Measurements from ENCODE around the gene XBP1.

Gene XBP1

DNA sequence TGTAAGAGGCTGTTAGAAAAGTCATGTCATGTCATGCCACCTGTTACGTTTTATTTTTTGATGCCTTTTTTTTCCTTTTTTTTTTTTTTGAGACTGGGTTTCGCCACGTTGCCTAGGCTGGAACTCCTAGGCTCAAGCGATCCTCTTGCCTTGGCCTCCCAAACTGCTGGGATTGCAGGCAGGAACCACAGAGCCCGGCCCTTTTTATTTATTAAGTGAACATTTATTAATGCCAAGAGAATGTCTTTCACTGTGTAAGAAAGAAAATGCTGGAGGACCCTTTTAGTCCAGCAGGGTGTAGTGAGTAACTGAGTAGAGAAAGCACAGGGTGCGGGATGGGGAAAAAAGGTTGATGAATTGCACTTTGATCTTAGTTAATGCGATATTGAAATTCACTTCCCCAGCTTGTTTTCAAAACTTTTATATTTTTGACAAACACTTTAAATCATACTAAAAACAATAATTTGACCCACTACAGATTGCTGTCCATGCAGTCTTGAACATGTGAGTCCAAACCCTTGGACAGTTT, 2.3 kb upstream of the XBP1 start:
- TF ChIP-seq ZNF274 (IDR thresholded peaks at IDR 0.05; ENCODE audit: low read depth, low read length), result no peak
- peak overlapping the region; percentile 98; the same call in 1 of the 2 replicates for H3K4me3 ChIP-seq (ENCODE audit: low read length)

DNA sequence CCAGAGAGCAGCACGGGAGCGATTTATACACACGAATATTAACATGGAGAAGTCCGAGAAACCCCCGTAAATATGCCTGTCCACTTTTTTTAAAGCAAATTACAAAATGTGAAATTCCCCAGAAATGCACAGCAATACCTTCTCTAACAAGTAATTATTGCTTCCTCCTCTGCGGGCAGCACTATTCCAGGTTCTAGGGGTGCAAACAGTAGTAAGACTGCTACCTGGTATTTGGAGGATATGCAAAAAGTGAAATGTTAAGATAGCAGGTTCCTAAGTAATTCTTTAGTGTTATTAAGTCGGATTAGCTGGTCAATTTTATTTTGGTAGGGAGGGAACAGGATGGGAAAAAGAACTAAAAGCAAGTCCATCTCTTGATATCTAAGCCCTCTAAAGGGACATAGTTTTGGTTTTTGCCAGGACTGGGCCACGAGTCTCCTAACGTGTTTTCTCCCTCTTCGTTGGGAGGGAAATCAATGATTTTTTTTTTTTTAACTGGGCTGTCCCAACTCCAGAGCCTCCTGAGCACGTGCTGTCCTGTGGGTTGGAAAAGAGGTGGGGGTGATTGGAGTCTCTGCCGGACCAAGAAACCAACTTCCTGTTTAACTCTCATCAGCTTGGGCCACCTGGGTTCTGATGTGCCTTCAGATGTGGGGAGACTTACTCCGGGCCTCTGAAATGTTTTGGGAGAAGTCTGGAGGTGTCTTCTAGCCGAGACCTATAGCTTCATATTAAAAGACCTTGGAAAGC, 1.7 kb upstream of the XBP1 start:
- H3K4me3 ChIP-seq (ENCODE audit: low read length), result peak overlapping the region; percentile 98; the same call in 1 of the 2 replicates

DNA sequence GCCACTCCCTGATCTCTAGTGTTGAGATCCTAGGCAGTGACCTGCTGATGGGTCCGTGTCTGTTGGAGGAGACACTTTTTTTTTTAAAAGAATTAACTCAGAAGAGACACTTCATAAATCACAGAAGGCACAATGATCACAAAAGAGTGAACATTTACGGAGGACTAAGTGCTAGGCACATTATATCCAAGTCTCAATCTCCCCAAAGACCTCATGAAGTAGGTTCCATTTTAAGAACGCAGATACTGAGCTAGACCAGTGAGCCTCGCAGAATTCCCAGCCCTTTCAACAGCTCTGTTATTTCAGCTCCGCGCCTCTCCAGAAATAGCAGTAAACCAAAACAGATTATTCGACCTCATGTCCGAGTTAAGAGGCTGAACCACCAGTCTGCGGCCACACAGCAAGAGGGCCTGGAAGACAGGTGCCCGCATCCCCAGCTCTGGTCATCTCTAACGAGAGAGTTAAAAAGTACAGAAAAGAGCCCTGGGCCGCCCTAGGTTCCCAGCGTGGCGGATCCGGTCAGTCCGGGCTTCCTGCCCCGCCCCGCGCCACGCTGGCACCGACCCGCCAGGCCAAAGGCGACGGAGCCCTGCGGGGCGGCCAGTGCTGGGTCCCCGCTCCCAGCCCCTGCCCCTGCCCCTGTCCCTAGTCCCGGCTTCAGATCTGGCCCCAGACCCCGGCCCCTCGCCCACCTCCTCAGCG, 612 bp downstream of the XBP1 start:
- TF ChIP-seq ZNF274 (IDR thresholded peaks at IDR 0.05; ENCODE audit: low read depth, low read length), result no peak
- peak overlapping the region; percentile 98 for H3K4me3 ChIP-seq (ENCODE audit: low read length)

More for the DNA sequence above, 1.7 kb upstream of the XBP1 start:
- no peak for TF ChIP-seq ZNF274 (IDR thresholded peaks at IDR 0.05; ENCODE audit: low read depth, low read length)

DNA sequence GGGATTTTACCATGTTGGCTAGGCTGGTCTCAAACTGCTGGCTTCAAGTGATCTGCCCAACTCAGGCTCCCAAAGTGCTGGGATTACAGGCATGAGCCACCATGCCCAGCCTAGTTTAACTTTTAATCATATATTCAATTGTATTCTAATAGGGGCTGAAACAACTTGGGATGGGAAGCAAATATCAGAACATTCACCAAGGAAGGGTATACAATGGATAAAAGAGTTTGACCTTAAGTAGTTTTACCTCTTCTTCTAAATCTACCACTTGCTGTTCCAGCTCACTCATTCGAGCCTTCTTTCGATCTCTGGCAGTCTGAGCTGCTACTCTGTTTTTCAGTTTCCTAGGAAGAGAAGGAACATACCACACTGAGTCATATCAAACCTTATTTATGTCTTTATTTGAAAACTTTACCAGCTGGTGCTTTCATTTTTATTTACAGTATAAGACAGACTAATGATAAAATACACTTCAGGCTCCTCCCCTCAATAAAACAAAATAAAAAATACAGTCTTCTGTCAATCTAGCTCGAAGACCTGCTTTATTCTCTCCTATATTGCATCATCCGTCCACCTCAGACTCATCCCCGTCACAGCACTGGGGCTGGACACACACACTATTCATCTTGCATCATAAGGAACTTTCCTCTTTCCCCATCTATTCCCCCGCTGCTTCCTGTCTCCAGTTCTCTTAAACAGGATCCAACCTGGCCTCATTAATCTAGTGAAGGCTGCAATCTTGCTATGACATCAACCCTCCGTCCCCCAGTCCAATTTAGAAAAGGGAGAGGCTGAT, 1.4 kb downstream of the XBP1 start:
- no peak for TF ChIP-seq ZNF274 (IDR thresholded peaks at IDR 0.05; ENCODE audit: low read depth, low read length)
- peak overlapping the region; percentile 98 for H3K4me3 ChIP-seq (ENCODE audit: low read length)

DNA sequence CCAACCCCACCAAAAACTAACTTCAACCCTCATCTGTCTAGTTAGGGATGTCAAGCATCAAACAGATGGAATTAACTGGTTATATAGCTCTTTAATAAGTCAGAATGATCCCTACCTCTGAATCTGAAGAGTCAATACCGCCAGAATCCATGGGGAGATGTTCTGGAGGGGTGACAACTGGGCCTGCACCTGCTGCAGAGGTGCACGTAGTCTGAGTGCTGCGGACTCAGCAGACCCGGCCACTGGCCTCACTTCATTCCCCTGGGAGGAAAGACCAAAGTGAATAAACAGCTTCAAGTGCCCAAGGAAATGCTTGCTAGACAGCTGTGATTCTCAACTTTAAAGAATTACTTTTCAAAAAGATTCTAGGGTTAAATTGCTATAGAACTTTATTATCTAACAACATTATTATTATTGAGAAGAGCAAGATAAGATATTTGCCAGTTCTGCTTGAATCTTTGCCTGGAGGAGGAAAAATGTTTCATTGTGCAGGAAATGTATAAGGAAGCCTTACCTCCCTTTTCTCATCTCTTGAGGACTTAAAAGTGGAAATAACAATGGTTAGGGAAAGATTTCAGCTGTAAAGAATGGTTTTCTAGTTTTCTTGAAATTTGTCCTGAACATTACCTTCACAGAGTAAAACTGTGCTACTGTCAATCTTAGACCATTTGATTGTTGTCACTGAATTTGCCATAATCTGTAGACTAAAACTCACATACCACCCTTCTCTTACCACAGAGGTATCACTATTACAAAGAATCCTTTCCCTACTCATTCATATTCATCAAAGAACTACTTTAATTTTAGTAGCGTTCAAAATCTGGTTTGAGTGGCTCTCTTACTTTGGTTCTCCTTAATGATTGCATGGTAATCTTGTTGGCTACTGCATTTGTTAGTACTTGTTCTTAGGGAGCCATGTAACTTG, 4.2 kb downstream of the XBP1 start:
- no peak for TF ChIP-seq ZNF274 (IDR thresholded peaks at IDR 0.05; ENCODE audit: low read depth, low read length)
- 0 out of 2 replicates have a peak overlapping the region, but pooled peaks have one; percentile 46 for H3K4me3 ChIP-seq (ENCODE audit: low read length)

DNA sequence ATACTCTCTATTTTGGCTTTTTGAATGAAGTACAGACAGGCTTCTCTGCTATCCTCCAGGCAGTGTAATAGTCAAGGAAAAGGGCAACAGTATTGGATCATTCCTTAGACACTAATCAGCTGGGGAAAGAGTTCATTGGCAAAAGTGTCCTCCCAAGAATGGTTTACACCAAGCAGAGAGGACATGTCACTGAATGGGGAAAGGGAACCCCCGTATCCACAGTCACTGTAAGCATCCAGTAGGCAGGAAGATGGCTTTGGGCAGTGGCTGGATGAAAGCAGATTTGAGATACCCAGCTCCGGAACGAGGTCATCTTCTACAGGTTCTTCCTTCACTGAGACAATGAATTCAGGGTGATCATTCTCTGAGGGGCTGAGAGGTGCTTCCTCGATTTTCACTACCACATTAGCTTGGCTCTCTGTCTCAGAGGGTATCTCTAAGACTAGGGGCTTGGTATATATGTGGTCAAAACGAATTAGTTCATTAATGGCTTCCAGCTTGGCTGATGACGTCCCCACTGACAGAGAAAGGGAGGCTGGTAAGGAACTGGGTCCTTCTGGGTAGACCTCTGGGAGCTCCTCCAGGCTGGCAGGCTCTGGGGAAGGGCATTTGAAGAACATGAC, 5.2 kb downstream of the XBP1 start:
- no peak overlapping the region; the same call in 1 of the 2 replicates for H3K4me3 ChIP-seq (ENCODE audit: low read length)
- TF ChIP-seq ZNF274 (IDR thresholded peaks at IDR 0.05; ENCODE audit: low read depth, low read length), result no peak

DNA sequence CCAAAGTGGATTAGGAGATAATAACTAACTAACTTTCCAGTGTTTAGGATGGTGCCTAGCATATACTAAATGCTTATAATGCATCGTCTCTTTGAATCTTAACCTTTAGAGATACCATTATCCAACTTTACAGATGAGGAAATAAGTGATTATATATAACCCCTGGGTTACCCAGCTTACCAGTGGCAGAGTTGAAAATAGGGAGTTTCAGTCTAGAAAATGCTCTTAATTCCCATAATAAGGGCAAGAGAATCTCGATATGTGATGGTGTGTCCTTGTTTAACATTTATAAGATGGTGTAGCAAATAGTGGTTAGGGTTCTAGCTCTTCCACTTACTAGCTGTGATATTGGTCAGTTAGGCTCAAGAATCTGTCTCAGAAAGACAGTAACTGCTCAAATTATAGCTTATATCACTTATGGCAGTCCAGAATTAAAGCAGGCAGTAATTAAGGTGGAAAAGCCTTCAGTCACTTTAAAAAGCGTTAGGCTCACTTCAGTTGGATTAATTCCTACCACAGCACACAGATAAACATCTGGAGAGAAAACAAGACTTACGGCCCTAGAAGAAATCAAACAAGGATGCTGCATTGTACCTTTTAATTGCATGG, 6.3 kb downstream of the XBP1 start:
- no peak for TF ChIP-seq ZNF274 (IDR thresholded peaks at IDR 0.05; ENCODE audit: low read depth, low read length)
- no peak overlapping the region for H3K4me3 ChIP-seq (ENCODE audit: low read length)

DNA sequence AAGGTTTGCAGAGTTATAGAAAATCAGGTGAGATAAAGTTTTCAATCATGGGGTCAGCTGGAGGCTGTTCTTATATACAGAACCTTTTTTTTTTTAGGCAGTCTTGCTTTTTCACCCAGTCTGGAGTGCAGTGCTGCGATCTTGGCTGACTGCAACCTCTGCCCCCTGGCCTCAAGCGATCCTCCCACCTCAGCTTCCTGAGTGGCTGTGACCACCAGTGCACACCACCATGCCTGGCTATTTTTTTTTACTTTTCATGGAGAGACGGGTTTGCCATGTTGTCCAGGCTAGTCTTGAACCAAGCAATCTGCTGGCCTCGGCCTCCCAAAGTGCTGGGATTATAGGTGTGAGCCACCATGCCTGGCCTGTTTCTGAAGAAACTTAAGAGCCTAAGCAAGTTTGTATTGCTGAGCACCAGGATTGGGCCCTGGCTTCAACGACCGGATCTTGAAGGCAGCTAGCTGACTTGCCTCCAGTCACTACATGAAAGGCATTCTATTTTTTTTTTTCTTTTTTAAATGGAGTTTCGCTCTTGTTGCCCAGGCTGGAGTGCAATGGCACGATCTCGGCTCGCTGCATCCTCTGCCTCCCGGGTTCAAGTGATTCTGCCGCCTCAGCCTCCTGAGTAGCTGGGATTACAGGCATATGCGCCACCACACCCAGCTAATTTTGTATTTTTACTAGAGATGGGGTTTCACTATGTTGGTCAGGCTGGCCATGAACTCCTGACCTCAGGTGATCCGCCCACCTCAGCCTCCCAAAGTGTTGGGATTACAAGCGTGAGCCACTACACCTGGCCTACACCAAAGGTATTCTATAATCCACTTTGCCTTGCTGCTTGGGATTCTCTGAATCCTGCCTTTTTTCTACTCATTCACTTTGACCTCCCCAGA, 7.6 kb downstream of the XBP1 start:
- no peak for TF ChIP-seq ZNF274 (IDR thresholded peaks at IDR 0.05; ENCODE audit: low read depth, low read length)
- no peak overlapping the region; the same call in 1 of the 2 replicates for H3K4me3 ChIP-seq (ENCODE audit: low read length)

DNA sequence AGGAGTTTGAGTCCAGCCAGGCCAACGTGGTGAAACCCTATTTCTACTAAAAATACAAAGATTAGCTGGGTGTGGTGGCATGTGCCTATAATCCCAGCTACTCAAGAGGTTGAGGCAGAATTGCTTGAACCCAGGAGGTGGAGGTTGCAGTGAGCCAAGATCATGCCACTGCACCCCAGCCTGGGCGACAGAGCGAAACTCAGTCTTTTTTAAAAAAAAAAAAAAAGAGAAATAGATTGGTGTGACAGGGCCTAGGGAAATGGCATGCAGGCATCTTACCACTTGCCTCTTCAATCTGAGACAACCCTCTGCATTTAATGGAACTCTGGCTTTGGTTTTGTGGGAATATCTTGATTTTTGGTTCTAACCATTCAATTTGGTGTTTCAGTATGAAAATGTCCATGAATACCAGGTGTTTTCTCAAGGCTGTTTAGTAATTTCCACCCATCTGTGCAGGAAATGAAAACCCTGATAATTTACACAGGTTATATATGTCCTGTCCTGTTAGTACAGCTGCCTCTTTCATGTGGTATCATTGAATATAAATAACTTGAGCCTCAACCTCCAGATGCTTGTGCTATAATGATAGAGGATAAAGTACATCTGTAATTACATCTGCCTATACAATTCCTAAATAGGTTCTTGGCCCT, 8.4 kb downstream of the XBP1 start:
- H3K4me3 ChIP-seq (ENCODE audit: low read length), result no peak overlapping the region; the same call in 1 of the 2 replicates
- TF ChIP-seq ZNF274 (IDR thresholded peaks at IDR 0.05; ENCODE audit: low read depth, low read length), result no peak

DNA sequence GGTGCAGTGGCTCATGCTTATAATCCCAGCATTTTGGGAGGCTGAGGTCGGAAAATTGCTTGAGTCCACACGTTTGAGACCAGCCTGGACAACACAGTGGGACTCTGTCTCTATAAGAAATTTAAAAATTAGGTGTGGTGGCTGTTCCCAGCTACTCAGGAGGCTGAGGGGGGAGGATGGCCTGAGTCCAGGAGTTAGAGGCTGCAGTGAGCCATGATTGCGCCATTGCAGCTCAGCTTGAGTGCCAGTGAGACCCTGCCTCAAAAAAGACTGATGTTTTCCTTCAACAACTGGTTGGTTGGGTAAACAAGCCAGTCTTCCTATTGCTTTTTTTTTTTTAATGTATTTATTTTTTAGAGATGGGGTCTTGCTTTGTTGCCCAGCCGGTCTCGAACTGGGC, 9.2 kb downstream of the XBP1 start:
- no peak for TF ChIP-seq ZNF274 (IDR thresholded peaks at IDR 0.05; ENCODE audit: low read depth, low read length)
- no peak overlapping the region for H3K4me3 ChIP-seq (ENCODE audit: low read length)

DNA sequence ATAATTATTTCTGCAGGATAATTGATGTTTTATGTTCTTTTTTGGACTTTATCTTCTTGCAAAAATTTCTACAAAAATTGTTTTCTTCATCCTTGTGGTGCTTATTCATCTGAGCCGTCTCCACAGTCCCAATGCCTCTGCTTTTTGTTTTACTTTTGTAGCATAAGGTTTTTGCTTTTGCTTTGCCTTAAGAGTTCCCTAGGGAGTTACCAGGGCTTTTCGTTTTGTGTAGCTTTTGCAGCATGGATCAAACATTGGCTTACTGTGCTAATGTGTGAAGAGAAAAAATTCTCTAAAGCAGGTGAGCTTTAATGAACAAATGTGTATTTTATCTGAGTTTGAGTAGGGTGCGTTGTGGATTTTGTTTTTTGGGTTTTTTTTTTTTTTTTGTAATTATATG, 11.8 kb downstream of the XBP1 start:
- no peak overlapping the region for H3K4me3 ChIP-seq (ENCODE audit: low read length)
- TF ChIP-seq ZNF274 (IDR thresholded peaks at IDR 0.05; ENCODE audit: low read depth, low read length), result no peak
